Loucy (cell line): ENCODE measurements around the gene NBPF4.

Source experiments
- H2AFZ ChIP-seq: fragments of 200-600 bp; sonication (generic); 2 replicates; pipeline ENCODE4 v1.6.0; 2016; ENCODE audit warnings: antibody characterized with exemption, mild to moderate bottlenecking, low read length, moderate library complexity
- H3F3A ChIP-seq: fragments of 200-600 bp; 2 replicates; pipeline ENCODE4 v1.6.0; 2016; ENCODE audit warnings: antibody characterized with exemption, low read depth, mild to moderate bottlenecking
- H3K27me3 ChIP-seq: fragments of 200-600 bp; sonication (generic); 2 replicates; pipeline ENCODE4 v1.6.1; 2014; ENCODE audit warnings: low read length, mild to moderate bottlenecking; ENCODE audit not compliant: insufficient read depth, poor library complexity, severe bottlenecking
- H3K36me3 ChIP-seq: fragments of 200-600 bp; sonication (generic); 2 replicates; pipeline ENCODE4 v1.6.1; 2016; ENCODE audit warnings: low read length; ENCODE audit not compliant: insufficient read depth
- H3K4me1 ChIP-seq: fragments of 200-600 bp; sonication (generic); 2 replicates; pipeline ENCODE4 v1.5.1; 2014; ENCODE audit warnings: low read length, mild to moderate bottlenecking; ENCODE audit not compliant: insufficient read depth, poor library complexity, severe bottlenecking
- H3K4me2 ChIP-seq: fragments of 200-600 bp; sonication (generic); 2 replicates; pipeline ENCODE4 v1.6.0; 2014; ENCODE audit warnings: antibody characterized with exemption, low read length, low read depth, mild to moderate bottlenecking; ENCODE audit not compliant: poor library complexity, severe bottlenecking
- H3K4me3 ChIP-seq: fragments of 200-600 bp; sonication (generic); 2 replicates; pipeline ENCODE4 v1.5.1; 2014; ENCODE audit warnings: low read length, mild to moderate bottlenecking, mixed read lengths; ENCODE audit not compliant: poor library complexity, severe bottlenecking
- H3K79me2 ChIP-seq: fragments of 200-600 bp; sonication (generic); 2 replicates; pipeline ENCODE4 v1.6.1; 2014; ENCODE audit warnings: low read length; ENCODE audit not compliant: insufficient read depth
- H3K9ac ChIP-seq: fragments of 200-600 bp; sonication (generic); 2 replicates; pipeline ENCODE4 v1.6.0; 2014; ENCODE audit warnings: mild to moderate bottlenecking, low read depth, low read length, moderate library complexity; ENCODE audit not compliant: poor library complexity, severe bottlenecking
- H3K9me2 ChIP-seq: fragments of 200-600 bp; sonication (generic); replicated peaks from 2 replicates; pipeline ENCODE4 v1.6.1; 2016; ENCODE audit warnings: low read depth, low read length, mixed read lengths
- H3K9me3 ChIP-seq: fragments of 200-600 bp; sonication (generic); 2 replicates; pipeline ENCODE4 v1.6.1; 2014; ENCODE audit warnings: mild to moderate bottlenecking, antibody characterized with exemption, low read length, low read depth; ENCODE audit not compliant: insufficient read depth
- H4K20me1 ChIP-seq: fragments of 200-600 bp; sonication (generic); 2 replicates; pipeline ENCODE4 v1.6.0; 2014; ENCODE audit warnings: antibody characterized with exemption, low read length, mild to moderate bottlenecking; ENCODE audit not compliant: insufficient read depth, poor library complexity, severe bottlenecking
- EZH2phosphoT487 ChIP-seq: fragments of 200-600 bp; IDR thresholded peaks from 2 replicates; pipeline ENCODE4 v1.6.1; 2018; ENCODE audit warnings: antibody characterized with exemption, mild to moderate bottlenecking, moderate library complexity, borderline replicate concordance
- TF ChIP-seq, protein P1 (sequence below): fragments of 200-600 bp; sonication (generic); conservative IDR thresholded peaks from 2 replicates; pipeline ENCODE4 v1.5.1; 2014; ENCODE audit warnings: mild to moderate bottlenecking, antibody characterized with exemption, low read length

NBPF4 gene

DNA sequence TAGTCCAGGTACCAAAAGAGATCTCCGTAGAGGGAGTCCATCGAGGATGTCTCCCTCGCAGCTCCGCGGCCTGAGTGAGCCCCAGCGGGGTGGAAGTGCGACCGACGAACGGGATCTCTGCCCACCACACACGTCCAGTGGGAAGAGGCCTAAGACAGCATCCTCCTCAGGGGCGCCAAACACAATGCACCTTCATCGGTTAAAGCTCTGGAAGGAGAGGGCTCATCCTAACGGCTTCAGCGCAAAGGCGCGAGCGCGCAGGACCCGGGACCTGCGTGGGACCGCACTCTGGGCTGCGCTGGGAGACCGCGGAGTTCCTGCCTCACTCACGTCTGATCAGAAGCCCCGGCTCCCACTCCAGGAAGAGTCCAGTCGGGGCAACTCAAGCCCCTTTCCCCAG is 51.3 kb downstream of the NBPF4 start:
- H3K79me2 ChIP-seq: peaks cover 18% of the 10 kb centered on the region
- H3K36me3 ChIP-seq: no peaks in the 10 kb centered on the region; the same call in 1 of the 2 replicates
- H2AFZ ChIP-seq: no peak overlapping the region
- no peaks in the 10 kb centered on the region for H3K9me2 ChIP-seq
- H3K4me2 ChIP-seq: no peak overlapping the region
- H3F3A ChIP-seq: no peaks in the 10 kb centered on the region
- no peak overlapping the region for H3K4me3 ChIP-seq
- TF ChIP-seq, protein P1, sequence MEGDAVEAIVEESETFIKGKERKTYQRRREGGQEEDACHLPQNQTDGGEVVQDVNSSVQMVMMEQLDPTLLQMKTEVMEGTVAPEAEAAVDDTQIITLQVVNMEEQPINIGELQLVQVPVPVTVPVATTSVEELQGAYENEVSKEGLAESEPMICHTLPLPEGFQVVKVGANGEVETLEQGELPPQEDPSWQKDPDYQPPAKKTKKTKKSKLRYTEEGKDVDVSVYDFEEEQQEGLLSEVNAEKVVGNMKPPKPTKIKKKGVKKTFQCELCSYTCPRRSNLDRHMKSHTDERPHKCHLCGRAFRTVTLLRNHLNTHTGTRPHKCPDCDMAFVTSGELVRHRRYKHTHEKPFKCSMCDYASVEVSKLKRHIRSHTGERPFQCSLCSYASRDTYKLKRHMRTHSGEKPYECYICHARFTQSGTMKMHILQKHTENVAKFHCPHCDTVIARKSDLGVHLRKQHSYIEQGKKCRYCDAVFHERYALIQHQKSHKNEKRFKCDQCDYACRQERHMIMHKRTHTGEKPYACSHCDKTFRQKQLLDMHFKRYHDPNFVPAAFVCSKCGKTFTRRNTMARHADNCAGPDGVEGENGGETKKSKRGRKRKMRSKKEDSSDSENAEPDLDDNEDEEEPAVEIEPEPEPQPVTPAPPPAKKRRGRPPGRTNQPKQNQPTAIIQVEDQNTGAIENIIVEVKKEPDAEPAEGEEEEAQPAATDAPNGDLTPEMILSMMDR: no peak
- TF ChIP-seq EZH2phosphoT487: no peak
- peaks cover 15% of the 10 kb centered on the region for H3K4me1 ChIP-seq
- H4K20me1 ChIP-seq: no peaks in the 10 kb centered on the region
- H3K9me3 ChIP-seq: peaks cover 10% of the 10 kb centered on the region; the same call in 1 of the 2 replicates
- no peak overlapping the region for H3K9ac ChIP-seq
- no peaks in the 10 kb centered on the region for H3K27me3 ChIP-seq

DNA sequence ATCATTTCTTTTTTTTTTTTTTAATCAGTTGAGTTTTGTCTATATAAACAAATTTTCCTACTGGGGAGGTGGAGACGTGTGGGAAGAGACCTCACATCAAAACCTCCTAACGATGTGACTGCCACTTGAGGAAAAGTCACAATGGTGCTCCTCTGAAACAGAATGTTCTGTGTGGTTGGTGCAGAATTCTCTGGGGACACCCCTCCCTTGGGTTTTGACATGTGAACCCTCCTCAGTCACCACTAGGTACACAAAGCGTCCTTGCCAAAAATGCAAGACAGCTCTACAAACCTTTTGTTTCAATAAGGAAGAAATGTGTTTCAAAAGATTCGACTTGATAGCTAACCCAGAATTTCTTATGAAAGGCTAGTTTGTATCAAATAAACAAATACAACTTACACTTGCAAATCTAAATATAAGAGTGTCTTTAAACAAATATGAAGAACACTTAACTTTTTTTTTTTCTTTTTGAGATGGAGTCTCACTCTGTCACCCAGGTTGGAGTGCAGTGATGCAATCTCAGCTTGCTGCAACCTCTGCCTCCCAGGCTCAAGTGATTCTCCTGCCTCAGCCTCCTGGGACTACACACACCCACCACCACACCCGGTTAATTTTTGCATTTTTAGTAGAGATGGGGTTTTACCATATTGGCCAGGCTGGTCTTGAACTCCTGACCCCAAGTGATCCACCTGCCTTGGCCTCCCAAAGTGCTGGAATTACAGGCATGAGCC is 53.0 kb downstream of the NBPF4 start:
- Histone ChIP-seq H3K79me2 (peaks cover 11% of the 10 kb centered on the region; the same call in 1 of the 2 replicates), H3K36me3 (no peaks in the 10 kb centered on the region; the same call in 1 of the 2 replicates), H3F3A (no peaks in the 10 kb centered on the region), H3K9ac (no peak overlapping the region), H2AFZ (no peak overlapping the region), H3K27me3 (no peaks in the 10 kb centered on the region), H3K9me2 (no peaks in the 10 kb centered on the region), H4K20me1 (no peaks in the 10 kb centered on the region), H3K4me3 (no peak overlapping the region), H3K9me3 (peaks cover 10% of the 10 kb centered on the region; the same call in 1 of the 2 replicates), H3K4me2 (no peak overlapping the region), H3K4me1 (no peaks in the 10 kb centered on the region)
- TF ChIP-seq, protein P1: no peak
- TF ChIP-seq EZH2phosphoT487: no peak

DNA sequence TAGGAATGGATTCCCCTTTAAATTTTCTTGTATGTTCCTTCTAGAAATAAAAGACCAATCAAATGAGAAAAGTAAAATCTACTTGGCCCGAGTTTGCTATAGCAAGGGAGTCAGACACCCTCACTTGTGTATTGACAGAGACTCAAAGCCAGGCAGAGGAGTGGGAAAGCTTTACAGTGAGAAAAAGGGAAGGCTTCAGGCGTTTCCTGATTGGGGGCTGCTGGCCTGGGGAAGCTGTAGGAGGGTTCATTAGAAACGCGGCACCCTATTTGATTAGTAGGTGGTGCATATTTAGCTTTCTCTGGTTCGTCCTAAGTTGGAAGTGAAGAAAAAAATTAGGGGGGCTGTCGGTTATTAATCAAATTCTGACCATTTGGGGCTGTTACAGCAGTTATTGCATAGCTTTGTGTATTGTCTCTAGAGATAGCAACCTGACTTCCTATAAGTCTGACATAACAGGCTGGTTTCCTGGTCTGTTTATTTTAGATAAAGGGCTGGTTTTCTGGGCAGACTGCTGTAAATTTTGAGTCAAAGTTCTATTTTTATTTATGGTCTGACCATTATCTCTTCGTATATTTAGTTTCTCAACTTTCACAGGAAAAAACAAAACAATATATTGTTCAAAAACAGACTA is 53.8 kb downstream of the NBPF4 start:
- Histone ChIP-seq H4K20me1 (no peaks in the 10 kb centered on the region), H2AFZ (no peak overlapping the region), H3K4me3 (no peak overlapping the region), H3K9ac (no peak overlapping the region), H3K4me2 (no peak overlapping the region), H3K36me3 (peaks cover 2% of the 10 kb centered on the region; the same call in 1 of the 2 replicates), H3K79me2 (peaks cover 11% of the 10 kb centered on the region; the same call in 1 of the 2 replicates), H3K9me2 (no peaks in the 10 kb centered on the region), H3F3A (no peaks in the 10 kb centered on the region), H3K9me3 (peaks cover 10% of the 10 kb centered on the region; the same call in 1 of the 2 replicates), H3K4me1 (no peaks in the 10 kb centered on the region), H3K27me3 (no peaks in the 10 kb centered on the region)
- TF ChIP-seq, protein P1: no peak
- TF ChIP-seq EZH2phosphoT487: no peak
